Measurements from ENCODE around the gene PLCH2. TPM values are rescaled to one million over a fixed set of nuclear protein-coding genes. Genes with fewer than 3 reads are reported as not detected.

PLCH2 gene
- total RNA-seq, 1 experiment from 2014 or later = 0.27 TPM

DNA sequence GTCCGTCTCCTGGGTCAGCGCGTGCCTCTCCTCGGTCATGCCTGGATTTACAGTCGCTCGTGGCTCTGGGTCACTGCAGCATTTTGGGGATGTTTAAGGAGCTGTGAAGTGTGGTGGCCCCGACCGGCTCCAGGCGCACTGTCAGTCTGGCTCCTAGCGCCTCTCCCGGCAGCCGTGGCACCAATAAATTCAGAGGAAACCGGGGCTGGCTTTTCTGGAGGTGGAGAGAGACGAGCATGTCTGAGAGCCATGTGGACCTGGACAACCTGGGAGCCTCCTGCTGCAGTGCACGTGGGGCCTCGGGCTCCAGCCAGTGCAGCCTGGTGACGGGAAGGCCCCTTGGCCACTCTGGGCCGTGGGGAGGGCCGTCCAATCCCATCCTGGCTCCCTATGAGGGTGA lies 17.1 kb downstream of the PLCH2 start:
- peaks cover 12% of the 10 kb centered on the region for H3K4me1 ChIP-seq
- no peak for DNase-seq
- peaks cover 7% of the 10 kb centered on the region for H3K4me1 Mint-ChIP-seq (ENCODE audit: low read depth, unreplicated experiment)
- H3K9me3 ChIP-seq = no peaks in the 10 kb centered on the region; the same call in 1 of the 2 replicates
- H3K9me3 Mint-ChIP-seq (ENCODE audit: unreplicated experiment) = no peaks in the 10 kb centered on the region
- ChIA-PET POLR2A (no interaction called here), CTCF (no interaction called here)
- no peak overlapping the region for H3K4me3 Mint-ChIP-seq (ENCODE audit: unreplicated experiment)
- no peak for TF ChIP-seq CTCF (IDR thresholded peaks at IDR 0.05; ENCODE audit: insufficient read depth in 1 of 2, low read depth in 1 of 2, low read length in 1 of 2, severe bottlenecking in 1 of 2, unreplicated experiment in 1 of 2)
- intact Hi-C loops (cut with micrococcal nuclease; ENCODE audit: unreplicated experiment) = no loop called here
- no peaks in the 10 kb centered on the region for H3K36me3 ChIP-seq (ENCODE audit: control insufficient read depth, insufficient read depth, low read length)
- no TSS peak for BruUV-seq (replicated peaks)
- no peaks in the 10 kb centered on the region for H3K36me3 Mint-ChIP-seq (ENCODE audit: insufficient read depth, unreplicated experiment)
- H3K27ac Mint-ChIP-seq (ENCODE audit: unreplicated experiment) = no peak overlapping the region
- no peaks in the 10 kb centered on the region for H3K27me3 ChIP-seq (replicated peaks; ENCODE audit: control insufficient read depth, insufficient read depth, low read length)
- H3K4me3 ChIP-seq (ENCODE audit: low read depth, low read length) = no peak overlapping the region
- H3K27me3 Mint-ChIP-seq (ENCODE audit: insufficient read depth, unreplicated experiment) = no peaks in the 10 kb centered on the region

- ChIA-PET POLR2A (no interaction called here), CTCF (no interaction called here)
- DNase-seq = no peak
- H3K4me1 Mint-ChIP-seq (ENCODE audit: low read depth, unreplicated experiment) = peaks cover 7% of the 10 kb centered on the region
- H3K4me1 ChIP-seq = peaks cover 12% of the 10 kb centered on the region
- H3K36me3 ChIP-seq (ENCODE audit: control insufficient read depth, insufficient read depth, low read length) = no peaks in the 10 kb centered on the region
- H3K4me3 ChIP-seq (ENCODE audit: low read depth, low read length) = no peak overlapping the region
- no peaks in the 10 kb centered on the region for H3K9me3 ChIP-seq
- no peaks in the 10 kb centered on the region for H3K9me3 Mint-ChIP-seq (ENCODE audit: unreplicated experiment)
- no peaks in the 10 kb centered on the region for H3K27me3 Mint-ChIP-seq (ENCODE audit: insufficient read depth, unreplicated experiment)
- intact Hi-C loops (cut with micrococcal nuclease; ENCODE audit: unreplicated experiment) = no loop called here
- BruUV-seq (replicated peaks) = no TSS peak
- H3K27ac Mint-ChIP-seq (ENCODE audit: unreplicated experiment) = peak overlapping the region; percentile 72
- no peaks in the 10 kb centered on the region for H3K36me3 Mint-ChIP-seq (ENCODE audit: insufficient read depth, unreplicated experiment)
- no peak for TF ChIP-seq CTCF (IDR thresholded peaks at IDR 0.05; ENCODE audit: insufficient read depth in 1 of 2, low read depth in 1 of 2, low read length in 1 of 2, severe bottlenecking in 1 of 2, unreplicated experiment in 1 of 2)
- no peak overlapping the region for H3K4me3 Mint-ChIP-seq (ENCODE audit: unreplicated experiment)
- no peaks in the 10 kb centered on the region for H3K27me3 ChIP-seq (replicated peaks; ENCODE audit: control insufficient read depth, insufficient read depth, low read length)
Measured at GRCh38 chr1:2493691-2494322, 17.7 kb downstream of the PLCH2 start.

DNA sequence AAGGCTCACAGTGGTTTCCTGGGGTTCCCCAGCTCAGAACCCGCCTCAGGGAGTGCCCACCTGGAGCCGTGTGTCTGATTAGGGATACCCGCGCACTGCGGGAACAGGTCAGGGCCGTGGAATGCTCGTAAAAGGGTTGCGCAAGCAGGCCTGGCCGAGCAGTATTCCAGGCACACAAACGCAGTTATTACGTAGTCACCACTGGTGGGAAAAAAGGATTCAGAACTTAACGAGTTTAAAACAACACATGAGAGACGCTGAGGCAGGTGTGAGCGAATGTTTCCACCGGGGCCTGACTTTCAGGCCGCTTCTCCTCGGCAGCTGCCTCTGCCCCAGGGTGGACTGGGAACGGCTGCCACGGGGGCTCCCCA lies 18.2 kb downstream of the PLCH2 start:
- peak; percentile 75 to 78 for DNase-seq
- intact Hi-C loops (cut with micrococcal nuclease; ENCODE audit: unreplicated experiment) = no loop called here
- no peaks in the 10 kb centered on the region for H3K27me3 Mint-ChIP-seq (ENCODE audit: insufficient read depth, unreplicated experiment)
- Histone ChIP-seq H3K4me1 (peaks cover 12% of the 10 kb centered on the region), H3K4me3 (ENCODE audit: low read depth, low read length) (no peak overlapping the region), H3K9me3 (no peaks in the 10 kb centered on the region), H3K36me3 (ENCODE audit: control insufficient read depth, insufficient read depth, low read length) (no peaks in the 10 kb centered on the region), H3K27me3 (replicated peaks; ENCODE audit: control insufficient read depth, insufficient read depth, low read length) (no peaks in the 10 kb centered on the region)
- H3K9me3 Mint-ChIP-seq (ENCODE audit: unreplicated experiment) = no peaks in the 10 kb centered on the region
- TF ChIP-seq CTCF (IDR thresholded peaks at IDR 0.05; ENCODE audit: insufficient read depth in 1 of 2, low read depth in 1 of 2, low read length in 1 of 2, severe bottlenecking in 1 of 2, unreplicated experiment in 1 of 2) = no peak
- peaks cover 7% of the 10 kb centered on the region for H3K4me1 Mint-ChIP-seq (ENCODE audit: low read depth, unreplicated experiment)
- no peaks in the 10 kb centered on the region for H3K36me3 Mint-ChIP-seq (ENCODE audit: insufficient read depth, unreplicated experiment)
- H3K4me3 Mint-ChIP-seq (ENCODE audit: unreplicated experiment) = no peak overlapping the region
- BruUV-seq (replicated peaks) = no TSS peak
- POLR2A ChIA-PET = no interaction called here
- CTCF ChIA-PET = no interaction called here
- H3K27ac Mint-ChIP-seq (ENCODE audit: unreplicated experiment) = peak overlapping the region; percentile 72
